Hematopoietic multipotent progenitor cell (in vitro differentiated cells): ENCODE results near the gene PPFIA1. TPM values are rescaled to one million over a fixed set of nuclear protein-coding genes. Genes with fewer than 3 reads are reported as not detected.
"Not testable (repeated sequence)": the region's sequence is repeated elsewhere in the genome, so short reads cannot be mapped to it uniquely, and the experiment has no call there.

Experiments
- DNase-seq, 3 donors: peaks; one replicate each; pipeline ENCODE4 v3.0.0-alpha.2; 2011 to 2015; ENCODE audit warnings: low read depth in 2 of 3, low spot score in 2 of 3
- total RNA-seq: library from RNA; depleted of rRNA; stranded (reverse); fragments of >200 nt; gene quantifications from one replicate; pipeline ENCODE4 v1.2.3, GENCODE V29; 2012

Gene PPFIA1
- total RNA-seq, 1 donor: 30.4 TPM

DNA sequence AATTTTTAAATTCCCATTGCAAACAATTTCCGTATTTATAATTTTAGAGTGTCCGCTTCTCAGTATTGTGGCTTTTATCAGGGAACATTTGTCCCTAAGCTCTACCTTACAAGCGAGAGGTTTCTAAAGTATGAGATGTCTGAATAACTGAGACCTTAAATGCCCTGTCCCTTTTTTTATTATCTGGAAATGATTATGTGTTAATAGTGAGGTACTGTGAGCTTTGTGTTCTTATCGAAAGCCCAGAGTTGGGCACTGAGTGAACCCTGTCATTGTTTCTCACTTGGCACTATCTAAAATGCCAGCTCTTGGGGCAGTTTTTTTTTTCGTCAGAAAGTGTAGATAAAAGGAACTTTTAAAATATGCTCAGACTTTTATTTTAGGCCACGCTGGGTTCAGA, 137.3 kb downstream of the PPFIA1 start:
- DNase-seq: no peak

DNA sequence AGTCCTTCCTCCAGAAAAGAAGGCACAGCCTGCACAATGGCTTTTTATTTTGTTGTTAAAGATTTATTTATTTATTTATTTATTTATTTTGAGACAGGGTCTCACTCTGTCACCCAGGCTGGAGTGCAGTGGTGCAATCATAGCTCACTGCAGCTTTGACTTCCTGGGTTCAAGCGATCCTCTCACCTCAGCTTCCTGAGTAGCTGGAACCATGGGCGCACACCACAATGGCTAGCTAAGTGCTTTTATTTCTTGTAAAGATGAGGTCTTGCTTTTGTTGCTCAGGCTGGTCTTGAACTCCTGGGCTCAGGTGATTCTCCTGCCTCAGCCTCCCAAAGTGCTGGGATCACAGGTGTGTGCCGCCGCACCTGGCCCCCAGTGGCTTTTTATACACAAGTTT, 137.8 kb downstream of the PPFIA1 start:
- DNase-seq: not testable (repeated sequence)

DNA sequence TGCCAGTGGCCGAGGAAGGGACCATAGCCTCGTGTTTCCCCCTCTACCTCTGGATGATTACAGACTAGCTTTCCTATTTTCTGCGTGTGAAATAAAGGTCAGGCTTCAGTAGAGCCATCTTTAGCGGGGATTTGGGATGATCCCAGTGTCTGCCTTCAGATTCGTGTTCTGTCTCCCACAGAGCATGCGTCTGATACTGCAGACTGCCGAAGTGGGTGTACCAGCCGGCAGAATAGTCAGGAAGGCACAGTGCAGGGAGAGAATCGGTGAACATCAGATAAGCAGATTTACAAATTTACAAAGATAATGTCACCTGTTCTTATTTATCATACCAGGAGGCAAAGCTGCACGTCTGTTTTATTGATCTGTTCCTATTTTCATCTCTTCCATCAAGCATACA, 138.9 kb downstream of the PPFIA1 start:
- no peak for DNase-seq

DNA sequence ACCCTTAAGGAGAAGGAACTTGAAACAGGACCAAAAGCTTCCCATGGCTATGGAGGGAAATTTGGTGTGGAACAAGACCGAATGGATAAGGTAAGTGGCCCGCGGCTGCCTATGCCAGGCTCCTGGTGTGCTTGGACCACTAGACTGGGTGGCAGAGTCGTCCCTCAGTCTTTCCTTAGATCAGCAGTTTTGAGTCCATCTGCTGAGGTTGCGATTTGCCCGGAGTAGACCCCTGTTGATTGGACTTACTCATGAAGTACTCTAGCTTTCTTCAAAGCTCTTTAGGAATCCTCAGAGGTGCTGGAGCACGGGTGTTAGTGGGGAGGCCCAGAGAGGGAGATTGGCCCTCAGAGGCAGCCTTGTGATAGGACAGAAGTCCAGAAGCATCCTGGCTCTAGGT, 139.4 kb downstream of the PPFIA1 start:
- no peak for DNase-seq

DNA sequence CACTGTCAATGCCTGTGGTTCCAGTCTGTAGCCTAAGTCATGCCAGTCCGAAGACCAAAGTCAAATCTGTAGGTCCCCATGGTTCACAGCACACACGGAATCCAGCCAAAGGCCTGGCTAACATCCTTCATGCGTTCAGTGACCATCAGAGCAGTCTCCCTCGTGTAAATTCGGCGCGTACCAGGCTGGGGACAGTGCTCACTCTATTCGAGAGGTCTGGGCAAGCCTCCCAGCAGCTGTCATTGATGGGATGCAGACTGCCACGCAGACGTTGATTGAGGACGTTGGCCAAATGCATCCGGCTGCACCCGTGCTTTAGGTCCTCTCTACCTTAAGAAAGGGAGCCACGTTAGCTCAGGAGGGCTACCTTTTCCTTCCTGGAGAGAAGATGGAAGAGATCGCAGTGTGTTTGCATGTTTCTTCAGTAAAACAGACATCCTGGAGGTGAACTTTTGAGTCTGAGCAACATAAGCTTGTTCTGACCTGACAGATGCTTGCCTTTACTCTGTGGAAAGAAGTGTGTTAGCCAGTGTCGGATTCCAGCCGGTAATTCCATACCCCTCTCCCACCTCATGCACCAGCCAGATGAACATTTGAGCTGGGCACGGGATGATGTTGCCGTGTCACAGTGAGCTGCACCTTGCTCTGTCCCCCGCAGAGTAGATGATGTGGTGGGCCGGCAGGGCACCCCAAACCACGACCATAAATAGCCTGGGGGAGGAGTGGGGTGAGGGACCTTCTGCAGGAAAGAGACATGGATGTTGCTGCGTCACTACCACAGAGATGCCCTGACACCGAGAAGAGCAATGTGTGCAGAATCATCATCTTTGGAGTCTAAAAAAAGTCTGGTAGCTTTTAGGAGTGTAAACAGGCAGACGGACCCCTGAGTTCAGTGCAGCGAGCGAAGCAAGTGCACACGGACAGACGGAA, 140.1 kb downstream of the PPFIA1 start:
- DNase-seq: peak in 1 of 3 donors; percentile 48

DNA sequence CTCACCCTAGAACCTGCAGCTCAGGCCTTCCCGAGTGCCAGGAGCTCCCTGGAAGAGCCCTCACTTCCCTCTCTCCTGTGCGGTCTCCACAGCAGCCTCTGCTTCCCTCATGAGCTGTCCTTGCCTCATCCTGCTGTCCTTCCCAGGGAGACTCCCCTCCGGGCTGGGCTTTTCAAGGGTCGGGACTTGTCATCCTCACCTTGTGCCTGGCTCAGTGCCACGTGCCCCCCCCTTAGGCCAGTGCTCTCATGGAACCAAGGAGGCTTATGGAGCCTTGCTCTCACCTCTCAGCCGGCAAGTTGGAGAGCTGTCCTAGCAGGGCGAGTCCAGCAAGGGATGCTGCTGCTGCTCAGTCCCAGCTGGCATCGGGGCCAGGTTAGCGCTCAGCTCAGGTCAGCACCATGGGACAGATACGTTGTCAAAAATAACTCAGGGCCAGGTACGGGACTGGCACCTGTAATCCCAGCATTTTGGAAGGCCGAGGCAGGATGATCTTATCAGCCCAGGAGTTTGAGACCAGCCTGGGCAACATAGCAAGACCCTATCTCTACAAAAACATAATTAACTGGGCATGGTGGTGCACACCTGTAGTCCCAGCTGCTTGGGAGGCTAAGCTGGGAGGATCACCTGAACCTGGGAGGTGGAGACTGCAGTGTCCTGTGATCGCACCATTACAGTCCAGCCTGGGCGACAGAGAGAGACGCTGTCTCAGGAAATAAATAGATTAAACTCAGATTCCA, 141.4 kb downstream of the PPFIA1 start:
- no peak for DNase-seq

DNA sequence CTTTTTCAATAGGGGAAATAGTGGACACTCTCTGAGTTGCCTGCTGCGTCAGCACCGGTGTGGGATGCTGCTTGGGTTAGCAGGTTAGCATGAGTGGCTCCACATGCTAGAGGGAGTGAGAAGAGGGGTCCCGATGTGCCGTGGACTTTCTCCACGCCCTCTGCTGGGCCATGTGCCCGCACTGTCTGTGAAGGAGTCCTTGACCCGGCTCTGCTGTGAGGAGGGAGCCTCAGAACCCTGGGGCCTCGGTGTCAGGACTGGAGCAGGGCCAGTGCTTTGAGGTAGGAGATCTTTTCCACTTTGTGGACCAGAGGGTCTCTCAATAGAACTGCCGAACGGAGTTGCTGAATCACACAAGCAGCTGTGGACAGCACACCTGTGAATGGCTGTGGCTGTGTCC, 142.7 kb downstream of the PPFIA1 start:
- no peak for DNase-seq

DNA sequence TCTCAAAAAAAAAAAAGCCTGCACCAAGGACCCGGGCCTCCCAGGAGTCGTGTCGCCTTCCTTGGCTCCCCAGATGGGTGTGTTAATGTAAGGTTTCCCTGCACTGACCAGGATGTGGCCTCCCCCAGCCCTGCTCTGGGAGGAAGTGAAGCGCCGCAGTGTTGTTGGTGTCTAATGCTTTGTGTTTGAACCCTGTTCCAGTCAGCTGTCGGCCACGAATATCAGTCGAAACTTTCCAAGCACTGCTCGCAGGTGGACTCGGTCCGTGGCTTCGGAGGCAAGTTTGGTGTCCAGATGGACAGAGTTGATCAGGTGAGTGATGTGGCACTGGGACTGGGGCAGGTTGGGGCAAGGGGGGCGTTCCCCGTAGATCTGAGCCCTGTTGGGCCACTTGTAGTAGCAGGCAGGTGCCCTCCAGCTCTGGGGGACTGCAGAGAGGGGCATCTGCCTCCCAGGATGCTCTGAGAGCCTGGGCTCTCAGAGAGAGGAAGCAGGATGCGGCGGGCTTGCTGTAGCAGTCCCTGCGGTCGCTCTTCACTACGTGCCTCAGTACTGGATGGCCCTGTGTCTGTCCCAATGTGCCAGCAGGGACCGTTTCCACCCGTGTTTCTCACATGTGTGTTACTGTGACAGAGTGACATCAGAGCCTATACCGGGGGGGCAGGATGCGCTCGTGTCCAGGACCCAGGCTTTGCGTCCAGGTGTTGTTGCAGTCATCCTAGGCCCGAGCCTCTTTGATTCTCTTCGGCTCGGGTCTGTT, 144.0 kb downstream of the PPFIA1 start:
- DNase-seq: no peak

DNA sequence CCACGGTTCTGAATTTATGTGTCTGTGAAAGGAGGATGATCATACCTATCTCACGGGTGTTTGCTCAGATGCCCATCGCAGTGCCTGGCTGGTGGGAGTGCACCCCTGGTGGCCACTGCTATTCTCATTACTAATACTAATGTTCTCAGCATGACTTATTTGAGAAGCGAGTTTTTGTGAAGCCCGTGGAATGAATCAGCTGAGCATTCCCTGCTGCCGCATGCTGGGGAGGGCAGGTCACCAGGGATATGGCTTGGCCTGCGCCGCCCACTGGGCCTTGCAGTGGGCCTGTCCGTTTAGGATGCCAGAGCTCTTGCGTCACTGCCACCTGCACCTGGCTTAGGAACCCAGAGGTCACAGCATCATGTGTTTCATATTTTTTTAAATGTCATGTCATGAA, 144.7 kb downstream of the PPFIA1 start:
- DNase-seq: peak in 1 of 3 donors; percentile 28

DNA sequence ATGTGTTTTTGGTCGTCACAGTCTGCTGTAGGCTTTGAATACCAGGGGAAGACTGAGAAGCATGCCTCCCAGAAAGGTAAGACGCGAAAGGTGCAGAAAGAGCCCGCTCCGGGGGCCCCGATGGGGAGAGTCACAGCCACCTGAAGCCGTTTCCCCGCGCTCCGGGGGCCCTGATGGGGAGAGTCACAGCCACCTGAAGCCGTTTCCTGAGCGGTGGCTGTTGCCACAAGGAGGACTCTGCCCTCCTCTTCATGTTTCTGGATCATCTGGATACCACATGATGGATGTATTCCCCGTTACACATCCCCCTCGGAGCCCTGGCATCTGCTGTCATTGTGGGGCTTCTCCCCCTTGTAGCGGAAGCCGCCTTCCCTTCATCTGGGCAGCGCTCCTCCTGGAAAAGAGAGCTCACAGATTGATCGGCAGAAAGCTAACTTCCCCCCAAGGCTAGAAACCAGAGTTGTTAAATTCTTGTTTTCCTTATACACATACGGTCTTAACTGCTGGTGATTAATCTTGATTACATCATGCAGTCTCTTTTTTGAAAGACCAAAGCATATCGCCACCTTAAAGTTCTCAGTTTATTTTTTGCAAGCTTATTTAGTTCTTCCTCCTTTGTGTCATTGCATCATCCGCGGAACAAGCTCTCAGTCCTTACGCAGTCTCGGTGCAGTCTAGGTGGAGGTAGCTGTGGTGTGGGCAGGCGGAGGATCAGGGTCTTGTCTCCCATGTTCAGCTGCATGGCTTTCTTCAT, 145.3 kb downstream of the PPFIA1 start:
- peak in 2 of 3 donors; percentile 35 to 59 for DNase-seq

DNA sequence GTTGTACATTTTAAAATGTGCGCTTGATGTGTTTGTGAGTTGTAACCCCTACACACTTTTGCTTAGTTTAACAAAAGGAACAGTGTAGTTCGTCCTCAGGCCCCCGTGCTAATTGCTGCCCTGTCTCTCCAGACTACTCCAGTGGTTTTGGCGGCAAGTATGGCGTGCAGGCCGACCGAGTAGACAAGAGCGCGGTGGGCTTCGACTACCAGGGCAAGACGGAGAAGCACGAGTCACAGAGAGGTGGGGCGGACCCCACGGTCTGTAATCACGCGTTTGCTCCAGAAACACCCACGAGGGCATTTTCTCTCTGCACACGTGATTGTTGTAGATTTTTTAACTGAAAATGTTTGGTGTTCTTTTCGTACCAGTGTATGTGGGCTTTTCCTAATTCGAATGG, 146.4 kb downstream of the PPFIA1 start:
- no peak for DNase-seq

DNA sequence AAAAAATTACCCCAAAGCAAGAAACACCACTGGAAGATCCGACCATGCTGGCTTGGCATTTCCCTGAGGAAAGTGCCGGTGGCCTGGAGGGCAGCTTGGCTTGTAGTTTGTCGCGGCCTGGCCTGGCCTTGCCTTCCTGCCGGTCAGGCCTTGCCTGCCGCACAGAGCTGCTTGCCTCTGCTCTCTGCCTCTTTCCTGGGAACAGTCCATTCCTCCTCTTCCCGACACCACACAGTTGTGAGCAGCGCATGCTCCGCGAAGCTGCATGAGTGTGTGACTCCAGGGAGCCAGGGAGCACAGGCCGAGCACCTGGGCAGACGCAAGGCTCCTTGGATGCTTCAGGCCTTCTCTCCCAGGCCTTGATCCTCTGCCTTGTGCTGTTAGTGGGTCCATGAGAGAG, 147.6 kb downstream of the PPFIA1 start:
- no peak for DNase-seq

DNA sequence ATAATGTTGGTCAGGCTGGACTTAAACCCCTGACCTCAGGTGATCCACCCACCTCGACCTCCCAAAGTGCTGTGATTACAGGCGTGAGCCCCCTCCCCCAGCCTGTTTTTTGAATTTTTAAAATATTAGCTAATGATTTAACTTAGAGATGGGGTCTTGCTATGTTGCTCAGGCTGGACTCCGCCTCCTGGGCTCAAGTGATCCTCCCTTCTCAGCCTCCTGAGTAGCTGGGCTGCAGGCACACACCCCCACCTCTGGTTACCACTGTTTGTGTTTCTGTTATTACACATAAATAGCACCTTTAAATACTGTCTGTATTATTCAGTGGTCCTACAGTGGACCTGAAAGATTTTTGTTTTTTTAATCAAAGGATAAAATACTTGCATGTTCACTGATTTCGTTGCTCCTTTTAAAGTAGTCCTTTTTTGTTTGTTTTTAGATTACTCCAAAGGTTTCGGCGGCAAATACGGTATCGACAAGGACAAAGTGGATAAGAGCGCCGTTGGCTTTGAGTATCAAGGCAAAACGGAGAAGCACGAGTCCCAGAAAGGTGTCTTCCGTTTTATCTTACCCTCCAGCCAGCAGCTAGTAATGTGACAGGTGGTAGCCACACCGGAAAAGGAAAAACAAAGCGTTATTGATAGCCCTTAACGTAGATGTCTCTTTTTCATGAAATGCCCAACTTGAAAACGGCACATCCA, 149.0 kb downstream of the PPFIA1 start:
- DNase-seq: no peak

DNA sequence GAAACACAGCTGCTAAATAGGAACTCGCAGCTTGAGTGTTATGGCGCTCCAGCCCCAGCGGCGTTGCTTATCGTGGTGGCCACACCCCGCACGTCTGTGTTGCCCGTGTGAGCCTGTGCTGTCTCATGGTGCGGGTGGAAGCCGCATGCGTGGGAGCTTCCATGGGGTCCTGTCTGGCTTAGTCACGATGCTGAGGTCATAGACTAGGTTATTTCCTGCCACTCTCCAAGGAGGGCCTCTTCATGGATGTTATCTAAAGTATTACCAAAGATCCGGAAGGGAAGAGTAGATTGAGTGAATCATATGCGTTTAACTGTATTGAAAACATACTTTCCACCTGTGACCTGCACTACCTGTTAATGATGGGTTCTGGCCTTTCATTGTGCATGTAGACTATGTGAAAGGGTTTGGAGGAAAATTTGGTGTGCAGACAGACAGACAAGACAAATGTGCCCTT, 149.5 kb downstream of the PPFIA1 start:
- DNase-seq: no peak

DNA sequence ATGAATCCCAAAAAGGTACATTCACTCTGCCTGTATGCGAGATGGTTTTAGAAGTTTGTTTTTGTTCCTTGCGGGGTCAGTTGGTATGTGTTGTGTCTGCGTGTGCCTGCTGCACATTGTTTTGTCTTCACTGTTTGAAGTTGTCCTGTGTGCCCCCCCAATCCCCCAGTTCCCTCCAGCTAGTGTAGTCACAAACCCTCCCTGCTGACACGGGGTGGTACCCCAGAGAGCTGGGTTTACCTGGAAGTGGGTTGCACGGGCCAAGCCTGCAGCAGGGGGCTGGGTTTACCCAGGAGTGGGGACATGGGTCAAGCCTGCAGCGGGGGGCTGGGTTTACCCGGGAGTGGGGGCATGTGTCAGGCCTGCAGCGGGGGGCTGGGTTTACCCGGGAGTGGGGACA, 150.0 kb downstream of the PPFIA1 start:
- DNase-seq: no peak

DNA sequence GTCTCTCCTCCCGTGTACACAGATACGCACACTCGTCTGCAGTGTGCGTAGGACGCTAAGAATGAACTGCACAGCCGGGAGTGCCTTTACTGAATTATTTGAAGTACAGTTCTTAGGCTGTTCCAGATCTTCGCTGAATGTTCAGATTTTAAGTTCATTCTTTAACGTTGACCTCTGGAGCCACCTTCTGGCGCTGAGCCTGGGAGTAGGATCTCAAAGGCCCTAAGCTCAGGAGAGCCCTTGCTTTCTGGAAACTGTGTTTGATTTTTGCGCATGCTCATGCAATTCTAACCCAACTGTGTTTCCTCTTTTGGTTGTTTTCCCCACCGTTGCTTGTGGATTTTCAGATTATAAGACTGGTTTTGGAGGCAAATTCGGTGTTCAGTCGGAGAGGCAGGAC, 150.6 kb downstream of the PPFIA1 start:
- peak in 2 of 3 donors; percentile 42 to 65 for DNase-seq

DNA sequence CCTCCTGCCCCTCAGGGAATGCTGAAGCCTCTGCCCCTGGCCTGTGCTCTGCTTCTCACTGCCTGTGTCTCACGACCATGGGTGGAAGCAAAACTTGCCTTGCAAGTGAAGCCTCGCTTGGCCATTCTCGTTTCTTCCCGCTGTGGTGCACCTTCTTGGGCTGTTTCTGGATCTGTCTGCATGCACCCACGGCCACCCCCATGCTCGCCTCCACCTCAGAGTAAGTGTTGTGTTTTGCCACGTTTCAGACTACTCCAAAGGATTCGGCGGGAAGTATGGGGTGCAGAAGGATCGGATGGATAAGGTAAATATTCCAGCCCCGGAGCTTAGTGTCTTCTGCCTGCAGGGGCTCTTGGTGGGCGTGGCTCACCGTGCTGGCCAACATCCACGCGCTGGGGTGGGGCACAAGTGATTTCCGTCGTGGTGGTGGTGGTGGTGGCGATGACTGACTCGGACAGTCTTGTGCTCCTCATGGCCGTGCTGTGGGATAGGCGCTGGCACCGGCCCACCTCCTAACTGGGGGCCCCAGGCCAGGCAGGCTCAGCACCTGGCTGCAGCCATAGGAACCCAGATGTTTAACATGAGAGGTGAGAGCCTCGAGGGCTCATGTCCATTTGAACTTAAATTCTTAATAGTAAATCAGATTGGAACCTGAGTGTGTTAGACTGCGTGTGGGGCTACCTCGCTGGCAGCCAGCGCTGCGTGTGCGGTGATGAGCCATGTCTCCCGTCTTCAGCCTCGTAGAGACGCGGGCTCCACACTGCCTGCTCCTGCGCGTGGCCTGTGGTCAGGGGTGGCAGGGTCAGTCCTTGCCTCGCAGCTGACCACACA, 152.4 kb downstream of the PPFIA1 start:
- no peak for DNase-seq

DNA sequence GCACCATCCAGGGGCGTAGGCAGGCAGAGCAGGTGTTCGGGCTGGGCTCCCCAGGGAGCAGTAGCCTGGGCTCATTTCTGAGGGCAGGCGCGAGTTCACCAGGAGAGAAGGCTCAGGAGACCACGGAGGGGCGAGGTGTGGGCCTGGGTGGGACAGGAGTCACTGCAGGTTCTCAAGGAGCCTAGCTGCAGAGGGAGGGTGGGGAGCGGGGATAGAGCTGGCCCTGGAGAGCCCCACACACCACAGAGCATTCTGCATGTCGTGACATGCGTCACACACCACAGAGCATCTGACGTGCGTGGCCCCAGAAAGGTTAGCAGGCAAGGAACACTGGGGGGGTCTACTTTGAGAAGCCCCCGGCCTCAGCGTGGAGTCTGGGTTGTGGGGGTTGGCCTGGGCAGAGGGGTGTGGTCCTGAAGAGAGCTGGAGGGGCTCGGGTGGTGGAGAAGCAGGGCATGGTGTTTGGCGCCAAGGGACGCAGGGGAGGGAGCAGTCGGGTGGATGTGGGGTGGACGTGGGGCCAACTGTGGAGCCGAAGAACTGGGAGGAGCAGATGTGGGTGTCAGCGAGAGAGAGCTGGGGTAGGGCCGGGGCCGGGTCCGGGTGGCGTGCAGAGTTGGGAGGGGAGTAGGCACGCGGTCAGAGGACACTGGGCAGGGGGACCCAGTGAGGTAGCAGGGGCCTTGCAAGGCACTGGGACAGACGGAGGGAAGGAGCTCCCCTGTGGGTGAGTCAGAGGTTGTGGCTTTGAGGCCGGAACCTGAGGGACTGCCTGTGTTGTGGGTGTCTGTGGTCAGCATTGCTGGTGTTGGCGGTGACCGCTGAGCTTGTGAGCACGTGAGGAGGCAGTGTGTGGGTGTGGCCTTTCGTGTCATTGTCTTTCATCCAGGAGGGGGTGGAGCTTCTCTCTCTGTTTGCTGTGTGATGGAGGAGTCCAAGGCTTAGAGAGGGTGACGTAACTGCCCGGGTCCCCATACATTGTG, 153.3 kb downstream of the PPFIA1 start:
- DNase-seq: peak in 2 of 3 donors; percentile 82 to 86
